Right atrium auricular region (tissue), 2 donors: ENCODE measurements around the gene SAMD8. TPM values are rescaled to one million over a fixed set of nuclear protein-coding genes. Genes with fewer than 3 reads are reported as not detected.
"Not testable (repeated sequence)": the region's sequence is repeated elsewhere in the genome, so short reads cannot be mapped to it uniquely, and the experiment has no call there.

ENCODE experiments used
- DNase-seq: peaks from one replicate; pipeline ENCODE4 v3.0.0-alpha.2; 2019; ENCODE audit warnings: low spot score
- H3K27ac ChIP-seq, 2 donors: fragments of 200-600 bp; sonication (generic); 1 replicate in 1 of 2; 2 replicates in 1 of 2; pipeline ENCODE4 v1.5.1; 2016 to 2019
- H3K27me3 ChIP-seq, 2 donors: fragments of 200-600 bp; sonication (generic); one replicate each; pipeline versions ENCODE4 v1.5.1 to v1.6.0; 2017 to 2019
- H3K36me3 ChIP-seq: fragments of 200-600 bp; sonication (generic); one replicate; pipeline ENCODE4 v1.5.1; 2016
- H3K4me1 ChIP-seq, 2 donors: fragments of 200-600 bp; sonication (generic); one replicate each; pipeline versions ENCODE4 v1.5.1 to v1.6.0; 2017 to 2019
- H3K4me3 ChIP-seq, 2 donors: fragments of 200-600 bp; sonication (generic); 1 replicate in 1 of 2; 2 replicates in 1 of 2; pipeline ENCODE4 v1.5.1; 2017 to 2019; ENCODE audit warnings: mild to moderate bottlenecking in 1 of 2, moderate library complexity in 1 of 2
- H3K9me3 ChIP-seq, 2 donors: fragments of 200-600 bp; sonication (generic); one replicate each; pipeline ENCODE4 v1.5.1; 2019
- total RNA-seq, 2 donors: library from RNA; depleted of rRNA; stranded (reverse); fragments of >200 nt; gene quantifications; one replicate each; pipeline ENCODE4 v1.1.0, GENCODE V29; 2016
- TF ChIP-seq, protein P1 (sequence below), 2 donors: fragments of 200-600 bp; sonication (generic); IDR thresholded peaks; one replicate each; pipeline ENCODE4 v1.5.1; 2019; ENCODE audit warnings: antibody characterized with exemption in 2 of 2

SAMD8 gene
- total RNA-seq, 2 donors from 2014 or later = 24.7 to 26.3 TPM

- no peak for DNase-seq
- Histone ChIP-seq H3K4me3 (no peak overlapping the region), H3K9me3 (no peaks in the 10 kb centered on the region), H3K36me3 (no peaks in the 10 kb centered on the region), H3K27me3 (no peaks in the 10 kb centered on the region), H3K27ac (peak overlapping the region; percentile 20 to 49), H3K4me1 (peaks cover 0 to 57% of the 10 kb centered on the region in 2 donors)
- TF ChIP-seq, protein P1, sequence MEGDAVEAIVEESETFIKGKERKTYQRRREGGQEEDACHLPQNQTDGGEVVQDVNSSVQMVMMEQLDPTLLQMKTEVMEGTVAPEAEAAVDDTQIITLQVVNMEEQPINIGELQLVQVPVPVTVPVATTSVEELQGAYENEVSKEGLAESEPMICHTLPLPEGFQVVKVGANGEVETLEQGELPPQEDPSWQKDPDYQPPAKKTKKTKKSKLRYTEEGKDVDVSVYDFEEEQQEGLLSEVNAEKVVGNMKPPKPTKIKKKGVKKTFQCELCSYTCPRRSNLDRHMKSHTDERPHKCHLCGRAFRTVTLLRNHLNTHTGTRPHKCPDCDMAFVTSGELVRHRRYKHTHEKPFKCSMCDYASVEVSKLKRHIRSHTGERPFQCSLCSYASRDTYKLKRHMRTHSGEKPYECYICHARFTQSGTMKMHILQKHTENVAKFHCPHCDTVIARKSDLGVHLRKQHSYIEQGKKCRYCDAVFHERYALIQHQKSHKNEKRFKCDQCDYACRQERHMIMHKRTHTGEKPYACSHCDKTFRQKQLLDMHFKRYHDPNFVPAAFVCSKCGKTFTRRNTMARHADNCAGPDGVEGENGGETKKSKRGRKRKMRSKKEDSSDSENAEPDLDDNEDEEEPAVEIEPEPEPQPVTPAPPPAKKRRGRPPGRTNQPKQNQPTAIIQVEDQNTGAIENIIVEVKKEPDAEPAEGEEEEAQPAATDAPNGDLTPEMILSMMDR (IDR thresholded peaks at IDR 0.05) = no peak
These were observed 3.7 kb downstream of the SAMD8 start for GRCh38 chr10:75115137-75115536.

DNA sequence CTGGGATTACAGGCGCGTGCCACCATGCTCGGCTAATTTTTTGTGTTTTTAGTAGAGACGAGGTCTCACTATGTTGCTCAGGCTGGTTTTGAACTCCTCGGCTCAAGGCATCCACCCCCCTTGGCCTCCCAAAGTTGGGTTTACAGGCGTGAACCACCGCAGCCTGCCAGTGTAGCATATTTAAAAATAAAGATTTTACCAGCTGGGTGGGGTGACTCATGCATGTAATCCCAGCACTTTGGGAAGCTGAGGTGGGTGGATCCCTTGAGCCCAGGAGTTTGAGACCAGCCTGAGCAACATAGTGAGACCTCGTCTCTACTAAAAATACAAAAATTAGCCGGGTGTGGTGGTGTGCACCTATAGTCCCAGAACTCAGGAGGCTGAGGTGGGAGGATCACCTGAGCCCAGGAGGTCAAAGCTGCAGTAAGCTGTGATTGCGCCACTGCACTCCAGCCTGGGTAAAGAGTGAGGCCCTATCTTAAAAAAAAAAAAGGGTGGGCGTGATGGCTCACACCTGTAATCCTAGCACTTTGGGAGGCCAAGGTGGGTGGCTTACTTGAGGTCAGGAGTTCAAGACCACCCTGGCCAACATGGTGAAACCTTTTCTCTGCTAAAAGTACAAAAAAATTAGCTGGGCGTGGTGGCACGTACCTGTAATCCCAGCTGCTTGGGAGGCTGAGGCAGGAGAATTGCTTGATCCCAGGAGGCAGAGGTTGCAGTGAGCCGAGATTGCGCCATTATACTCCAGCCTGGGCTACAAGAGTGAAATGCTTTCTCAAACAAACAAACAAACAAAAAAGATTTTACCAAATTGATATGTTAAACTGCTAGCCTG, 5.7 kb downstream of the SAMD8 start:
- peaks cover 0 to 63% of the 10 kb centered on the region in 2 donors for H3K4me1 ChIP-seq
- not testable (repeated sequence) for DNase-seq

GRCh38 chr10:75117995-75118394, 6.5 kb downstream of the SAMD8 start:
- Histone ChIP-seq H3K36me3 (no peaks in the 10 kb centered on the region), H3K27me3 (no peaks in the 10 kb centered on the region), H3K27ac (peak overlapping the region in 1 of 2 donors; percentile 19), H3K9me3 (no peaks in the 10 kb centered on the region), H3K4me1 (peaks cover 0 to 66% of the 10 kb centered on the region in 2 donors), H3K4me3 (no peak overlapping the region)
- no peak for DNase-seq
- TF ChIP-seq, protein P1 (IDR thresholded peaks at IDR 0.05) = no peak

More for the DNA sequence above, 5.7 kb downstream of the SAMD8 start:
- not testable (repeated sequence) for H3K27me3 ChIP-seq, H3K4me3 ChIP-seq, H3K36me3 ChIP-seq, H3K9me3 ChIP-seq
- peak overlapping the region; percentile 19 to 20 for H3K27ac ChIP-seq

- H3K27me3 ChIP-seq, H3K4me3 ChIP-seq, H3K9me3 ChIP-seq, H3K36me3 ChIP-seq, DNase-seq, H3K27ac ChIP-seq: not testable (repeated sequence)
- H3K4me1 ChIP-seq = peaks cover 0 to 58% of the 10 kb centered on the region in 2 donors
These were observed 8.1 kb downstream of the SAMD8 start for GRCh38 chr10:75119444-75120066.

DNA sequence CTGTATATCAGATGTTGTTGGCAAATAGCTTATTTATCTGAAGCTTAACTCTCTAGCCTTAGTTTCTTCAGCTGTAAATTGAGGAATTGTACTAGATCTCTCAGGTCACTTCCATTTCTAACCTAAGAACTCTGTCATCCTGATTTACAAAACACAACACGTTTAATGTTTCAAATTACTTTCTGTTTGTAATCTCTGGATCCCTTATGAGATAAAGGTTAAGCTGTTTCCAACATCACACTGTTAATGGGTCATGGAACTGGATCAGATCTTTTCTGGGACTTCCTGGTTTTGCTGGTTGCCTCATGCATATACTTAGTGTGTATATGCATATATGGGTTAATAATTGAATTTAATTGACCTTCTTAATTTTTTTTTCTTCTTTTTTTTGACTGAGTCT, 9.9 kb downstream of the SAMD8 start:
- Histone ChIP-seq H3K36me3 (peaks cover 8% of the 10 kb centered on the region), H3K4me1 (peaks cover 0 to 48% of the 10 kb centered on the region in 2 donors), H3K9me3 (no peaks in the 10 kb centered on the region), H3K27me3 (no peaks in the 10 kb centered on the region), H3K4me3 (no peak overlapping the region), H3K27ac (no peak overlapping the region)
- TF ChIP-seq, protein P1 (IDR thresholded peaks at IDR 0.05) = no peak
- no peak for DNase-seq

GRCh38 chr10:75122505-75122904, 11.0 kb downstream of the SAMD8 start:
- no peaks in the 10 kb centered on the region for H3K27me3 ChIP-seq
- H3K27ac ChIP-seq = no peak overlapping the region
- no peak overlapping the region for H3K4me3 ChIP-seq
- DNase-seq = no peak
- H3K36me3 ChIP-seq = peaks cover 8% of the 10 kb centered on the region
- TF ChIP-seq, protein P1 (IDR thresholded peaks at IDR 0.05) = no peak
- peaks cover 0 to 41% of the 10 kb centered on the region in 2 donors for H3K4me1 ChIP-seq
- no peaks in the 10 kb centered on the region for H3K9me3 ChIP-seq
